Measurements from ENCODE around the gene ACTR2. TPM values are rescaled to one million over a fixed set of nuclear protein-coding genes. Genes with fewer than 3 reads are reported as not detected.
"Not testable (repeated sequence)": the region's sequence is repeated elsewhere in the genome, so short reads cannot be mapped to it uniquely, and the experiment has no call there.

ACTR2 gene
- polyA plus RNA-seq, 1 experiment: 57.9 TPM

DNA sequence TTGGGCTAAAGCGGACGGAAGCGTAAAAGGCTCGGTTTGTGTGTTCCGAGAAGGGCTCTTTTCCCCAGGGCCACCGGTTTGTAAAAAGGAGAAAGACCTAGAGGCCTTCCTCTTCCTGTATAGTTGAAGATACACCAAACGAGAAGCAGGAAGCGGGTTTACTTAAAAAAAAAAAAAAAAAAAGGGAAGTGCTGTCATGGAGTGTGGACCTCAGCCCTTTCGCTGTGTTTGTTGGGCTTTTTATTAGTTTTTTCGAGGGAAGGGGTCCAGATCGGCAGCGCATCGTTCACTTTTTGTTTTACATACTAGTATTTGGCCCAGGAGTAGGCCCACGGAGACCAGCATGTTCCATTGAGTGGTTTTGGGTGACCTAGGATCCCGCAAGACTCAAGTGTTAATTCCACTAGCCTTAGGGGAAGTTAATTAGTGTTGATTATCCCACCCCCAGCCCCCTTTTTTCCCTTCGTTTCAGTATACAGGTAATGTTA is 676 bp downstream of the ACTR2 start:
- H3K27me3 ChIP-seq (ENCODE audit: control insufficient read depth, insufficient read depth, low read length): no peaks in the 10 kb centered on the region
- H3K36me3 ChIP-seq (ENCODE audit: control insufficient read depth, insufficient read depth, low read length): no peaks in the 10 kb centered on the region
- CTCF ChIA-PET: interaction anchor here (0.6 kb wide), 1 partner anchor 429 kb away, joined by 3 read pairs; no protein-coding TSS in a partner anchor
- peak overlapping the region; percentile 56 for H3K4me3 ChIP-seq (ENCODE audit: low read depth, low read length)
- no peak for DNase-seq (ENCODE audit: low read depth)
- POLR2A ChIA-PET: no interaction called here
- TF ChIP-seq, protein P1, sequence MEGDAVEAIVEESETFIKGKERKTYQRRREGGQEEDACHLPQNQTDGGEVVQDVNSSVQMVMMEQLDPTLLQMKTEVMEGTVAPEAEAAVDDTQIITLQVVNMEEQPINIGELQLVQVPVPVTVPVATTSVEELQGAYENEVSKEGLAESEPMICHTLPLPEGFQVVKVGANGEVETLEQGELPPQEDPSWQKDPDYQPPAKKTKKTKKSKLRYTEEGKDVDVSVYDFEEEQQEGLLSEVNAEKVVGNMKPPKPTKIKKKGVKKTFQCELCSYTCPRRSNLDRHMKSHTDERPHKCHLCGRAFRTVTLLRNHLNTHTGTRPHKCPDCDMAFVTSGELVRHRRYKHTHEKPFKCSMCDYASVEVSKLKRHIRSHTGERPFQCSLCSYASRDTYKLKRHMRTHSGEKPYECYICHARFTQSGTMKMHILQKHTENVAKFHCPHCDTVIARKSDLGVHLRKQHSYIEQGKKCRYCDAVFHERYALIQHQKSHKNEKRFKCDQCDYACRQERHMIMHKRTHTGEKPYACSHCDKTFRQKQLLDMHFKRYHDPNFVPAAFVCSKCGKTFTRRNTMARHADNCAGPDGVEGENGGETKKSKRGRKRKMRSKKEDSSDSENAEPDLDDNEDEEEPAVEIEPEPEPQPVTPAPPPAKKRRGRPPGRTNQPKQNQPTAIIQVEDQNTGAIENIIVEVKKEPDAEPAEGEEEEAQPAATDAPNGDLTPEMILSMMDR (IDR thresholded peaks at IDR 0.05; ENCODE audit: insufficient read depth, low read depth, low read length): no peak

DNA sequence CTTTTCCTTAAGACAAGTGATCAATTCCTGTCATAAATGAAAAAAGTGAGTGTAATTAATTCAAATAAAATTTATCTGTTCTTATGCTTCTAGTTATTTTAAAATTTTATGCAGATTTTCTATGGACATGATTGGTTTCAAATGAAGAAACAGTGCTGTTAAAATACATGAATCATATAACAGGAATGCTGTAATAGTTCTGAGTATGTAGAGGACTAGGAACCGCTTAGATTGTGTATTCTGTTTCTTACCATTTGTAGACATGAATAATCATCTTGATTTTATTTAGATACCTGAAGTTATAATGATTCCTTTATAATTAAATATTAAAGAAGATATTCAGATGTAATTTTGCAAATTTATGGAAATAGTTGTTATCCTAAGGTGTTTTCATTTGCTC is 3.5 kb downstream of the ACTR2 start:
- DNase-seq (ENCODE audit: low read depth): no peak
- ChIA-PET POLR2A (no interaction called here), CTCF (no interaction called here)
- H3K27me3 ChIP-seq (ENCODE audit: control insufficient read depth, insufficient read depth, low read length): no peaks in the 10 kb centered on the region
- H3K4me3 ChIP-seq (ENCODE audit: low read depth, low read length): no peak overlapping the region
- peaks cover 3% of the 10 kb centered on the region; the same call in 1 of the 2 replicates for H3K36me3 ChIP-seq (ENCODE audit: control insufficient read depth, insufficient read depth, low read length)
- TF ChIP-seq, protein P1 (IDR thresholded peaks at IDR 0.05; ENCODE audit: insufficient read depth, low read depth, low read length): no peak

DNA sequence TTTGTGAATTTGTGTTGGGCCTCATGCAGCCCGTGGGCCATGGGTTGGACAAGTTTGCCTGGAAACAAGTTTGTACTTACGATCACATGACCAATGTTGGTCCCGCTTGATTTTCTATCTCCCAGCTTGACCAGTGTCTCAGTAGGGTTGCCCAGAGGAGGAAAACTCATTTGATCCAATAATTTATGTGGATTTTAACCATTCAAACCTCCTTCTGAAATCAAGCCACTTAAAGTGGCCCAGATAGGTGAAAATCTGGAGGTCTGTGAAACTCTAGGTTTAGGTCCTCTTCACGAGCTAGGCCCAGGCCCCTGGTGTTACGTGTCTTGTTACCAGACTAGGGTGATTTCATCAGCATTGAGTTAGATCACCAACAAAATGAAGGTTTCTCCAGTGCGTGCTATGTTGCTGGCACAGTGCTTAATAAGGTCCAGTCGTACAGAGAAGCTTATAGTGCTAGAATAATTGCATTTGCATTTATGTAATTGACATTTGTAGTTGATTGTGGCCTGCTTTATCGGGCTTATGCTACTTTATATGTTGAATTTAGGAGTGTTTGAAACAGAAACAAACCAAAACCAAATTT is 4.4 kb downstream of the ACTR2 start:
- DNase-seq (ENCODE audit: low read depth): no peak
- ChIA-PET CTCF (no interaction called here), POLR2A (no interaction called here)
- TF ChIP-seq, protein P1 (IDR thresholded peaks at IDR 0.05; ENCODE audit: insufficient read depth, low read depth, low read length): no peak
- H3K36me3 ChIP-seq (ENCODE audit: control insufficient read depth, insufficient read depth, low read length): peaks cover 3% of the 10 kb centered on the region; the same call in 1 of the 2 replicates
- no peaks in the 10 kb centered on the region for H3K27me3 ChIP-seq (ENCODE audit: control insufficient read depth, insufficient read depth, low read length)
- no peak overlapping the region for H3K4me3 ChIP-seq (ENCODE audit: low read depth, low read length)

DNA sequence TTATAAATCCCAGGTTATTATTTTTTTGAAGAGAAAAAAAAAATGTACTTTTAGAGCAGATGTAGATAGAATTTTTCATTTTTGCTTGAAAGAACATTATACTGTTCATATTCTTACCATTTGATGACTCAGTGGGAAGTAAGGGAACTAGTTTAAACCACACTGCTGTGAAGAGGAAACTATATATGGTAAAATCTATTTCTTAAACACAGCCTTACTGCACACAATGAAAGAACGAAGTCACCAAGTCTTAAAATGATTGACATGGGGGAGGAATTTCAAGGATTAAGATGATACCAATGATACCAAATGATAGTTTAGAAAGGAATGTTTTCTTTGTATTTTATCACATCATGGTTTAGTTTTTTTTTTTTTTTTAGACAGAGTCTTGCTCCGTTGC is 5.0 kb downstream of the ACTR2 start:
- CTCF ChIA-PET: no interaction called here
- H3K27me3 ChIP-seq (ENCODE audit: control insufficient read depth, insufficient read depth, low read length): no peaks in the 10 kb centered on the region
- TF ChIP-seq, protein P1 (IDR thresholded peaks at IDR 0.05; ENCODE audit: insufficient read depth, low read depth, low read length): no peak
- H3K4me3 ChIP-seq (ENCODE audit: low read depth, low read length): no peak overlapping the region
- POLR2A ChIA-PET: no interaction called here
- DNase-seq (ENCODE audit: low read depth): no peak
- peaks cover 3% of the 10 kb centered on the region; the same call in 1 of the 2 replicates for H3K36me3 ChIP-seq (ENCODE audit: control insufficient read depth, insufficient read depth, low read length)

DNA sequence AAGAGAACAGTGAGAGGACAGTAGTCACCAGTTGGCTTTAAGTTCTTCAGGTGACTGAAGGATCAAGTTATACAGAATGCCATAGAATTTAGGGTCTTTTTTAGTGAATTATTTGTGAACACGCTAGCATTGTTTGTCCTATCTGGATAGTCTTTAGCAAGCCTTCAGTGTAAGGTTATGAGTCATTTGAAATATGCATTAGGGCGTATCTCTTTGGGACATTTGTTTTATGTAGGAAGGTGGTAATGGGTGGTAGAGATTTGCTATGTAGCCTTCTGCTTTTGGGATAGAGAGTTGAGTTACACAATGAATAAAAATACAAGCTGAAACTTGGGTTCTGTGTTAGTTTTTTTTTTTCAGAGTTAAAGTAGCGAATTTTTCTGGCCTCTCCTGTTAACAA is 13.0 kb downstream of the ACTR2 start:
- no peak overlapping the region for H3K4me3 ChIP-seq (ENCODE audit: low read depth, low read length)
- DNase-seq (ENCODE audit: low read depth): no peak
- ChIA-PET CTCF (no interaction called here), POLR2A (no interaction called here)
- no peaks in the 10 kb centered on the region for H3K27me3 ChIP-seq (ENCODE audit: control insufficient read depth, insufficient read depth, low read length)
- TF ChIP-seq, protein P1 (IDR thresholded peaks at IDR 0.05; ENCODE audit: insufficient read depth, low read depth, low read length): no peak
- peaks cover 2% of the 10 kb centered on the region; the same call in 1 of the 2 replicates for H3K36me3 ChIP-seq (ENCODE audit: control insufficient read depth, insufficient read depth, low read length)

DNA sequence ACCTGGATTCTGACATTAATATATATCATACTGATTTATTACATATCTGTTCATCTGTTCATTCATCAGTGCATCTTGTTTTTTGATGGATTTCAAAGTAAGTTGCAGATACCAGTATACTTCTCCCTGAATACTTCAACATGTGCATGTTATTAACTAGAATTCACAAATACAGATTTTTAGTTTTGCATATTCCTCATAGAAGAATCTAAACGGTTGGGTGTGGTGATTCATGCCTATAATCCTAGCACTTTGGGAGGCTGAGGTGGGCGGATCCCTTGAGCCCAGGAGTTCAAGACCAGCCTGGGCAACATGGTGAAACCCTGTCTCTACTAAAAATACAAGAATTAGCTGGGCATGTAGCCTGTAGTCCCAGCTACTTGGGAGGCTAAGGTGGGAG is 16.8 kb downstream of the ACTR2 start:
- POLR2A ChIA-PET; H3K36me3 ChIP-seq (ENCODE audit: control insufficient read depth, insufficient read depth, low read length); DNase-seq (ENCODE audit: low read depth); H3K27me3 ChIP-seq (ENCODE audit: control insufficient read depth, insufficient read depth, low read length); CTCF ChIA-PET; H3K4me3 ChIP-seq (ENCODE audit: low read depth, low read length): not testable (repeated sequence)

Data from BJ (cell line).